Jurkat, Clone E6-1 (cell line): ENCODE data around the gene CD2AP.
A peak's percentile ranks its signal among the peaks of the same experiment; 100 is the strongest.

Experiments
- DNase-seq: peaks from one replicate; pipeline ENCODE4 v3.0.0-alpha.2; 2011; ENCODE audit warnings: low read depth, low spot score
- H3K4me3 ChIP-seq: 2 replicates; pipeline ENCODE4 v1.5.1; 2011; ENCODE audit warnings: mild to moderate bottlenecking, low read length, control low read depth, moderate library complexity

Gene CD2AP

GRCh38 chr6:47655719-47656595, 178.4 kb downstream of the CD2AP start:
- H3K4me3 ChIP-seq, result no peak overlapping the region
- DNase-seq, result peak; percentile 44

DNA sequence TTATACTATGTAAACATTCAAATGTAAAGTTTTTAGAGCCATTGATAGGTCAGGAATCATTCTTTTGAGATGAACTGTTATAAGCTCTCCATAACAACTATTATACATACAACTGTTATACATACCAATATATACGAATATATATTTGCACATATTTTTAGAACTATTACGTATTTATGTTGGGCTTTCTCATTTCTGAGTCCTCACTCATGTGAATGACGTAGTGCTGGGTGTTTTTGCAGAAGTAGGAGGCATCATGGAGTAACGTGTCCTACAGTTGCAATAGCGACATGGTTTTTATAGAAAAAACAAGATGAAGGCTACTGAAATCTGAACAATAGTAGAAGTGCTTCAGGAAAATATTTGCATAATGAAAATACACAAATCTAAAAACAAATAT, 184.4 kb downstream of the CD2AP start:
- no peak for DNase-seq
- no peak overlapping the region for H3K4me3 ChIP-seq

DNA sequence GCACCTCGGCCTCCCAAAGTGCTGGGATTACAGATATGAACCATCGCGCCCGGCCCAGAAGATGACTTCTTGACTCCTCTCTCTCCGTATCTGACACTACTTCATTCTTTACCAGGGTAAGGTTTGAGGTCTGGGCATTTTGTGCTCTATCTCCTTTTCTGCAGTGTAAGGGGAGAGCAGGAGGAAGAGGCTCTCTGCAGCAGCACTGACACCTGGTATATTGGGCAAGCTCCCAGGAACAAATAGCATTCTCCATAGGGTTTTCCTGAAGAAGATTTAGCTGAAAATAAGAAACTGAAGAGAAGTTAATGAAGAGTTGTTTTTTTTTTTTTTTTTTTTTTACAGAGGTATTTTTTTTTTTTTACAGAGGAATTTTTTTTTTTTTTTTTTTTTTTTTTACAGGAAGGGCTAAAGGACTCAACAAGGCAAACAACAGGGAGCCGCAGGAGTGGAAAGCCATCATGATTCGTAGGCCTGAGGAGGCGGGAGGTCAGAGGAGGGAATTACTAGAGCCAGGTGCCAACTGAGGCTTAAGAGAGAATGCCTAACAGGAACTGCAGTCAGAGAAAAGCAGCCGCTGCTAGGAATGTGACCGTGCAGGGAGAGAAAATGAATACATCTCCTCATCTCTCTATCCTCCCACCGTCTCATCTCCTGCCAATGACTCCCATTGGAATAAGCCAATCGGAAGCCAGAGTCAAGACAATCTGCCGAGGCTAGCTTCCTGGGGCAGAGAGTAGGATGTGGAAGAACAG, 186.1 kb downstream of the CD2AP start:
- DNase-seq, result no peak
- no peak overlapping the region for H3K4me3 ChIP-seq

- no peak overlapping the region for H3K4me3 ChIP-seq
- DNase-seq, result no peak
These were observed 187.5 kb downstream of the CD2AP start for GRCh38 chr6:47665112-47665511.

DNA sequence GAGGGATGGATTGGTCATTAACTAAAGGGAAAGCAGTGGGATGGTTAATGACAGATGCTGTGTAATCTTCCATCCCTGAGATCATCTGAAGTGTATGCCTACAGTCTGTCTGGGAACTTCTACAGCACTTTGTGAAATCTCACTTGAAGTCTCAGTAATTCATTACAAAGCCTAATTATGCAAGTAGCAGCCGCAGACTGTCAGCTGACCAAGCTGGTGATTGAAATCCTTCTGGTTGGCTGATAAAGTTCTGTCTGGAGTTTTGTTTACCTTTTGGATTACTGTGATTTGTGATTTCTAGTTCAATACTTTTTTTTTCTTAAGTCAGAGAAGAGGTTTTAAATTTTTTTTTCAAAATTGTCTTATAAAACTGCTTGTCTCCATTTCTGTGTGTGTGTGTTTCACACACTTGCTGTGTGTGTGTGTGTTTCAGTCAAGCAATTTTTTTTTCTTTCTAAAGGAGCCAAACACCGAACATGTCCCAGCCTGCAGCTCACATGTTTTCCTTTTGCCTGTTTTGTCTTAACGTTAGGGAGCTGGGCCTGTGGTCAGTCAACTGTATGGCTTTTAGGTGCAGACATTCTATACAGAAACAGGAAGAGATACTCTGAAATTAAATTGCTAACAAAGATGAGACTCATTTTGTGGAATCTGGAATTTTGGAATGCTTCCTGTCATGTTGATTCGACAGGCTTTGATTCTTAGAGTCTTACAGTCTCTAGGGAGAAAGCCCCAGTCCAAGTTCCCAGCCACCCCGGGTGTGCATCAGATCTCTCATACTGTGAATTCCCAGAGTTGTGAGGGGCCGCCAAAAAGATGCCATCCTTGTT, 192.3 kb downstream of the CD2AP start:
- no peak for DNase-seq

GRCh38 chr6:47670851-47671250, 193.3 kb downstream of the CD2AP start:
- no peak for DNase-seq

More for the DNA sequence above, 192.3 kb downstream of the CD2AP start:
- no peak overlapping the region for H3K4me3 ChIP-seq

DNA sequence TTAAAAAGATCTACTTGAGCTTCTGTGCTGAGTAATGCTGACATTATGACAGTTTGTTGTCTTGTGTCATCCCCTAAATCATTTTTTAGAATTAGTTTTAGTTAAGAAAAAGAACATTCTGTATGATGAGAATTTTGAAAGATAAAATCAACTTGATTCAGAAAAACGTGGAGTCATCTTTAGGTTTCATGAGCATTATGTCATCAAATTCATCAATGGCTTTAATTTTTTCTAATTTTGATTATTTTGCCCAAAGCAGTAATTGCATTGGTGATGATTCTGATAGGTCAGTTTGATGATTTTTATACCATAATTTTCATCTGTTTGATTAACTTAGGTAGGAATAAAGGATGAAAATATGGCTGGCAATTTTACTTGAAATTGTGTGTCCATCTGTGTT, 194.2 kb downstream of the CD2AP start:
- no peak overlapping the region for H3K4me3 ChIP-seq
- DNase-seq, result no peak

More at GRCh38 chr6:47670851-47671250, 193.3 kb downstream of the CD2AP start:
- H3K4me3 ChIP-seq, result no peak overlapping the region

GRCh38 chr6:47672816-47673215, 195.2 kb downstream of the CD2AP start:
- no peak for DNase-seq
- no peak overlapping the region for H3K4me3 ChIP-seq

GRCh38 chr6:47674673-47675072, 197.1 kb downstream of the CD2AP start:
- no peak for DNase-seq
- H3K4me3 ChIP-seq, result no peak overlapping the region
